Stimulated activated CD8-positive, alpha-beta memory T cell treated with anti-CD3 and anti-CD28 coated beads, Interleukin-12 subunit alpha, Interleukin-12 subunit beta, amount 100 ng/mL, for 4 hours (primary cell): Measurements from ENCODE around the gene GTF3C4.

Source experiments
- DNase-seq: peaks from one replicate; pipeline ENCODE4 v3.0.0-alpha.2; 2020; ENCODE audit warnings: low read depth

GTF3C4 gene

GRCh38 chr9:132647806-132648205 lies 22.5 kb upstream of the GTF3C4 start:
- DNase-seq = no peak

- no peak for DNase-seq
These were observed 22.0 kb upstream of the GTF3C4 start for GRCh38 chr9:132648283-132648682.

- DNase-seq = no peak
These were observed 21.6 kb upstream of the GTF3C4 start for GRCh38 chr9:132648685-132649084.

- no peak for DNase-seq
These were observed 19.0 kb upstream of the GTF3C4 start for GRCh38 chr9:132651259-132651658.

- DNase-seq = no peak
These were observed 14.0 kb upstream of the GTF3C4 start for GRCh38 chr9:132656299-132656698.

GRCh38 chr9:132662152-132662945 lies 7.9 kb upstream of the GTF3C4 start:
- no peak for DNase-seq

- no peak for DNase-seq
These were observed 7.1 kb upstream of the GTF3C4 start for GRCh38 chr9:132663117-132663516.

GRCh38 chr9:132663851-132664250 lies 6.4 kb upstream of the GTF3C4 start:
- DNase-seq = no peak

GRCh38 chr9:132669319-132669697 lies 956 bp upstream of the GTF3C4 start:
- DNase-seq = no peak

GRCh38 chr9:132669698-132670456 lies 387 bp upstream of the GTF3C4 start, which contains the start of gene DDX31:
DDX31 (minus strand) TSS chr9:132669983; CDS start chr9:132669934, 49 bp downstream.
- peak; percentile 80 for DNase-seq

- no peak for DNase-seq
These were observed 1.6 kb downstream of the GTF3C4 start for GRCh38 chr9:132671620-132672412.

- DNase-seq = no peak
These were observed 2.1 kb downstream of the GTF3C4 start for GRCh38 chr9:132672413-132672690.

- no peak for DNase-seq
These were observed 3.1 kb downstream of the GTF3C4 start for GRCh38 chr9:132673355-132673754.

- no peak for DNase-seq
These were observed 4.2 kb downstream of the GTF3C4 start for GRCh38 chr9:132674485-132674884.

- DNase-seq = no peak
These were observed 7.7 kb downstream of the GTF3C4 start for GRCh38 chr9:132677976-132678375.

GRCh38 chr9:132679946-132680625 lies 9.8 kb downstream of the GTF3C4 start:
- no peak for DNase-seq

GRCh38 chr9:132681561-132681960 lies 11.3 kb downstream of the GTF3C4 start:
- DNase-seq = no peak

GRCh38 chr9:132683873-132684272 lies 13.6 kb downstream of the GTF3C4 start:
- DNase-seq = no peak

GRCh38 chr9:132690696-132691095 lies 20.4 kb downstream of the GTF3C4 start:
- DNase-seq = no peak

- no peak for DNase-seq
These were observed 23.9 kb downstream of the GTF3C4 start for GRCh38 chr9:132694144-132694543.

GRCh38 chr9:132697230-132697629 lies 27.0 kb downstream of the GTF3C4 start:
- DNase-seq = no peak

- DNase-seq = no peak
These were observed 28.7 kb downstream of the GTF3C4 start for GRCh38 chr9:132698989-132699388.
